CD4-positive, alpha-beta T cell treated with Interleukin-12 subunit alpha and Interleukin-12 subunit beta, for 1 hour (primary cell): ENCODE results near the gene EXOC4.

Experiments used
- DNase-seq: peaks from one replicate; pipeline ENCODE4 v3.0.0-alpha.2; 2020

The EXOC4 gene

DNA sequence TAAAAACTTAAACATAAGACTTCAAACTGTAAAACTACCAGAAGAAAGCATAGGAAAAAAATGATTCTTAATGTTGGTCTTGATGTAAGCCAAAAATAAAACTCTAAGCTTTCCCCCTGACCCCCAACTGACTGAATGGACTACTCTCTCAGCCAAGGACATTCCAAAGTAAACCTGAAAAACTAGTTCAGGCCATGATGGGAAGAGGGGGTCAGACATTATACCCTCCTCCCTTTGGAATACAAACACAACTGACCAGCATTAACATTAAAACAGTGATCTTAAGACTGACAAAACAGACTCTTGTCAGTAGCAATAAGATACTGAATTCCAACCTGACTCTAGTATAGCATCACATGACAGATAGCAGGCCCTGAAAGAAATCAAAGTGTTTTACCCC, 860.8 kb downstream of the EXOC4 start:
- no peak for DNase-seq

- DNase-seq = no peak
Observed at GRCh38 chr7:134114992-134115391, 862.1 kb downstream of the EXOC4 start.
